Peyer's patch (tissue), 4 donors: Measurements from ENCODE around the gene FFAR1. TPM values are rescaled to one million over a fixed set of nuclear protein-coding genes. Genes with fewer than 3 reads are reported as not detected.

Experiments used
- DNase-seq, 3 donors: peaks; one replicate each; pipeline ENCODE4 v3.0.0-alpha.2; 2017 to 2019
- H3K27ac ChIP-seq, 4 donors: fragments of 200-600 bp; sonication (generic); one replicate each; pipeline ENCODE4 v1.5.1; 2016 to 2019
- H3K27me3 ChIP-seq, 2 donors: fragments of 200-600 bp; sonication (generic); one replicate each; pipeline ENCODE4 v1.5.1; 2019
- H3K36me3 ChIP-seq, 3 donors: fragments of 200-600 bp; sonication (generic); one replicate each; pipeline ENCODE4 v1.5.1; 2016 to 2019
- H3K4me1 ChIP-seq, 4 donors: fragments of 200-600 bp; sonication (generic); one replicate each; pipeline ENCODE4 v1.5.1; 2016 to 2019
- H3K4me3 ChIP-seq, 4 donors: fragments of 200-600 bp; sonication (generic); 1 replicate in 3 of 4; 2 replicates in 1 of 4; pipeline ENCODE4 v1.5.1; 2016 to 2019; ENCODE audit warnings: mild to moderate bottlenecking in 1 of 4
- H3K9me3 ChIP-seq, 4 donors: fragments of 200-600 bp; sonication (generic); one replicate each; pipeline ENCODE4 v1.5.1; 2016 to 2019; ENCODE audit warnings: mild to moderate bottlenecking in 1 of 4
- POLR2A ChIP-seq, 2 donors: fragments of 450-650 bp; IDR thresholded peaks; one replicate each; pipeline ENCODE4 v1.5.1; 2017; ENCODE audit warnings: antibody characterized with exemption in 2 of 2, mild to moderate bottlenecking in 2 of 2, moderate library complexity in 2 of 2
- total RNA-seq, 4 donors: library from RNA; depleted of rRNA; stranded (reverse); fragments of >200 nt; gene quantifications; one replicate each; pipeline ENCODE4 v1.1.0, GENCODE V29; 2016
- TF ChIP-seq, protein P1 (sequence below), 6 experiments: fragments of 450-650 bp in 4 of 6; fragments of 200-600 bp in 2 of 6; sonication (generic) in 1 of 6; IDR thresholded peaks; one replicate each; pipeline ENCODE4 v1.5.1; 2017 to 2019; ENCODE audit warnings: antibody characterized with exemption in 6 of 6, mild to moderate bottlenecking in 3 of 6, moderate library complexity in 1 of 6

FFAR1 gene
- total RNA-seq, 4 donors from 2014 or later = 0.66 to 1.6 TPM; not detected in 2

DNA sequence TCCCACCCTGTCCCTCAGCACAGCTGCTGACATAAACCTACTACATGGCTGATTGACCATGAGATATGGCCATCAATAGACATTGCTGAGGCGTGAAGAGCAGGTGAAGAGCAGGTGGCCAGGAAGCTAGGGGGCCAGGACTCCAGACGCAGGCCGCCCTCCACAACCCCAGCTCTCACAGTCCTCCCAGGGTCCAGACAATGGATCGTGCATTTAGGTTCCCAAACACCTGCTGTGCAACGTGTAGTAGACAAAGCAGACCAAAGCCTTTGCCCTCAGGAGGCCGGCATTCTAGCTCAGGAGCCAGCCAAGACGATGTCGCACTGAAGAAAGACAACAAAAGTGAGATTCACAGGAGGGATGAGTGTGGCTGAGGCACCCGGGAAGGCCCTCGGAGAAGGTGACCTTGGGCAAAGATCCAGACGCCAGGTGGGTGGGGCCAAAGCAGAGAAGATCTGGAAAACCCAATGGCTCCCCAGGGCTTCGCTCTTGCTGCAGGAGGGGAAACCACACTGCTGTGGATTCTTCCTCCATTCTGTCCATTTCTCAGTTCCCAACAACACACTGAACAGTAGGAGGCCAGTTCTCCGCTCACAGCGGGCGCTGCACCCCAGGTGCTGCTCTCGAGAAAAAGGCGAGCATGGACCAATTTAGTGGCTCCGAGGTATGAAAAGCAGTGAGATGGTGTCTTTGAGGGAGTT lies 1.4 kb downstream of the FFAR1 start:
- peak overlapping the region in 1 of 4 donors; percentile 77 for H3K27ac ChIP-seq
- DNase-seq = peak; percentile 30 to 50 (median 43)

DNA sequence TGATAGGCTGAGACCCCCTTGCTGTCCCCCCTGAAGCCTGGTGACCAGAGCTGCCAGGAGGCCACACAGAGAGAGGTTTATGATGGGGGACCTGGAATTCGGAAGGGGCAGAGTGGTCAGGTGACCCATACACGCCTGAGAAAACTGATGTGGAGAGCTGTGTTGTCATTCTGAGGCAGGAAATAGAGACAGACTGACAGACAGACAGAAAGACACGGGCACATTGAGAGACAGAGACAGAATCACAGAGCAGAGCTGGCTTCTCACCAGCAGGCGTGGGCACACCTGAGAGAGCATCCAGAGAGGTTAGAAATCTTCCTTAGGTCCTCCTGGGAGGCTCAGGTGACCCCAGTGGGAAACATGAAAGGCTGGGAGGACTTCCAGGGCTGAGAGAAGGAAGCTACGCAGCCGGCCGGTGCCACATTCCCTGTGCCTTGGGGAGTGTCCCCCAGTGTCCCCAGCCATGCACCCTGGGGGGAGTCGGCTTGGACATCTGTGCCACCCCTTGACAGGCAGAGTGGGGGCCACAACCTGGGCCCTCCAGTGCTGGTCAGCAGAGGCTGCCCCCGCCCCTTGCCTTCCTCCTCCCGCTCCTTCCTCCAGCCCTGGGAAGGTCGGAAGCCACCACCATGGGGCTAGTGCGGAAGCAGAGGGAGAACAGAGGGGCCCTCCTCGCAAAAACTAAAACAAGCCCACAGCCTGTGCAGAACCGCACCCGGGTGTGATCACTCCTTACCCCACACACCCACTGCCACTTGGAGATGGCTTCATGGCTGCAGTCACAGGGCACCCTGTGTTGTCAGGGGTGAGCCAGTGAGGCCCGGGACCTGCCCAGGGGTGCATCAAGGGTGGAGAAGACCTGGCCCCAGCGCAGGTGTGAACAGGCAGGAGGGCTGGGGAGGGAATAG lies 2.2 kb downstream of the FFAR1 start:
- Histone ChIP-seq H3K9me3 (no peaks in the 10 kb centered on the region), H3K27me3 (no peaks in the 10 kb centered on the region), H3K36me3 (no peaks in the 10 kb centered on the region), H3K4me3 (no peak overlapping the region), H3K4me1 (peaks cover 0 to 29% (median 9%) of the 10 kb centered on the region in 4 donors), H3K27ac (peak overlapping the region in 1 of 4 donors; percentile 77)
- peak; percentile 15 to 43 (median 34) for DNase-seq
- TF ChIP-seq POLR2A (IDR thresholded peaks at IDR 0.05) = no peak
- TF ChIP-seq, protein P1, sequence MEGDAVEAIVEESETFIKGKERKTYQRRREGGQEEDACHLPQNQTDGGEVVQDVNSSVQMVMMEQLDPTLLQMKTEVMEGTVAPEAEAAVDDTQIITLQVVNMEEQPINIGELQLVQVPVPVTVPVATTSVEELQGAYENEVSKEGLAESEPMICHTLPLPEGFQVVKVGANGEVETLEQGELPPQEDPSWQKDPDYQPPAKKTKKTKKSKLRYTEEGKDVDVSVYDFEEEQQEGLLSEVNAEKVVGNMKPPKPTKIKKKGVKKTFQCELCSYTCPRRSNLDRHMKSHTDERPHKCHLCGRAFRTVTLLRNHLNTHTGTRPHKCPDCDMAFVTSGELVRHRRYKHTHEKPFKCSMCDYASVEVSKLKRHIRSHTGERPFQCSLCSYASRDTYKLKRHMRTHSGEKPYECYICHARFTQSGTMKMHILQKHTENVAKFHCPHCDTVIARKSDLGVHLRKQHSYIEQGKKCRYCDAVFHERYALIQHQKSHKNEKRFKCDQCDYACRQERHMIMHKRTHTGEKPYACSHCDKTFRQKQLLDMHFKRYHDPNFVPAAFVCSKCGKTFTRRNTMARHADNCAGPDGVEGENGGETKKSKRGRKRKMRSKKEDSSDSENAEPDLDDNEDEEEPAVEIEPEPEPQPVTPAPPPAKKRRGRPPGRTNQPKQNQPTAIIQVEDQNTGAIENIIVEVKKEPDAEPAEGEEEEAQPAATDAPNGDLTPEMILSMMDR (IDR thresholded peaks at IDR 0.05) = no peak

More for the DNA sequence above, 1.4 kb downstream of the FFAR1 start:
- Histone ChIP-seq H3K4me1 (peaks cover 0 to 31% (median 9%) of the 10 kb centered on the region in 4 donors), H3K9me3 (no peaks in the 10 kb centered on the region), H3K36me3 (no peaks in the 10 kb centered on the region), H3K27me3 (no peaks in the 10 kb centered on the region), H3K4me3 (no peak overlapping the region)
- TF ChIP-seq, protein P1 (IDR thresholded peaks at IDR 0.05) = no peak
- no peak for TF ChIP-seq POLR2A (IDR thresholded peaks at IDR 0.05)

DNA sequence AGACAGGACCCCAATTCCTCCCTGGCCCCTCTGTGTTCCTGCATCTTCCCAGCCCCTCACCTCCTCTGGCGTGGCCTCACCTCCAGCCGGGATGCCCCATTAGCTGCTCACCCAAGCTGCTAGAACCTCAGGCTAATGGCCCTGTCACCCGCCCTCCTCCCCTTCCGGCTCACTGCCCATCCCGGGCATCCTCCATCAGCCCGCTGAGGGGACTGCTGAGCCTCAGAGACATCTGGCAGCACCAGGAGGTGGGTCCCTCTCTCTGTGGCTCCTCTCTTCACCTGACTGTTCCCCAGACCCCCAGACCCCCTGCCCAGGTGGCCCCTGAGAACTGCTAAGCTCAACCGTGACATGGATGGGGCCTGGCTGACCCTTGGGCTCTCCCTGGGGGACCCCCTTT lies 2.9 kb downstream of the FFAR1 start:
- peak in 2 of 3 donors; percentile 34 to 37 for DNase-seq
- H3K4me3 ChIP-seq = no peak overlapping the region
- no peak overlapping the region for H3K27ac ChIP-seq
- H3K27me3 ChIP-seq = no peaks in the 10 kb centered on the region
- peaks cover 0 to 27% (median 9%) of the 10 kb centered on the region in 4 donors for H3K4me1 ChIP-seq
- H3K9me3 ChIP-seq = no peaks in the 10 kb centered on the region
- H3K36me3 ChIP-seq = no peaks in the 10 kb centered on the region
- no peak for TF ChIP-seq POLR2A (IDR thresholded peaks at IDR 0.05)
- TF ChIP-seq, protein P1 (IDR thresholded peaks at IDR 0.05) = no peak

DNA sequence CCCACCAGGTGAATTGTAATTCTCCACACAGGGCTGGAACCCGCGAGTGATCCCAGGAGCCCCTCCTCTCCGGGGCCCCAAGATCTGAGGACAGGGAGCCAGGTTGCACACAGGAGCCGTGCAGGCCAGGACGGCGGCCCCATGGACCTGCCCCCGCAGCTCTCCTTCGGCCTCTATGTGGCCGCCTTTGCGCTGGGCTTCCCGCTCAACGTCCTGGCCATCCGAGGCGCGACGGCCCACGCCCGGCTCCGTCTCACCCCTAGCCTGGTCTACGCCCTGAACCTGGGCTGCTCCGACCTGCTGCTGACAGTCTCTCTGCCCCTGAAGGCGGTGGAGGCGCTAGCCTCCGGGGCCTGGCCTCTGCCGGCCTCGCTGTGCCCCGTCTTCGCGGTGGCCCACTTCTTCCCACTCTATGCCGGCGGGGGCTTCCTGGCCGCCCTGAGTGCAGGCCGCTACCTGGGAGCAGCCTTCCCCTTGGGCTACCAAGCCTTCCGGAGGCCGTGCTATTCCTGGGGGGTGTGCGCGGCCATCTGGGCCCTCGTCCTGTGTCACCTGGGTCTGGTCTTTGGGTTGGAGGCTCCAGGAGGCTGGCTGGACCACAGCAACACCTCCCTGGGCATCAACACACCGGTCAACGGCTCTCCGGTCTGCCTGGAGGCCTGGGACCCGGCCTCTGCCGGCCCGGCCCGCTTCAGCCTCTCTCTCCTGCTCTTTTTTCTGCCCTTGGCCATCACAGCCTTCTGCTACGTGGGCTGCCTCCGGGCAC lies 3.9 kb downstream of the FFAR1 start:
- Histone ChIP-seq H3K9me3 (no peaks in the 10 kb centered on the region), H3K27me3 (no peaks in the 10 kb centered on the region), H3K4me3 (no peak overlapping the region), H3K4me1 (peaks cover 0 to 18% (median 8%) of the 10 kb centered on the region in 4 donors), H3K36me3 (no peaks in the 10 kb centered on the region), H3K27ac (no peak overlapping the region)
- TF ChIP-seq, protein P1 (IDR thresholded peaks at IDR 0.05) = no peak
- TF ChIP-seq POLR2A (IDR thresholded peaks at IDR 0.05) = no peak
- DNase-seq = peak in 2 of 3 donors; percentile 23 to 43

DNA sequence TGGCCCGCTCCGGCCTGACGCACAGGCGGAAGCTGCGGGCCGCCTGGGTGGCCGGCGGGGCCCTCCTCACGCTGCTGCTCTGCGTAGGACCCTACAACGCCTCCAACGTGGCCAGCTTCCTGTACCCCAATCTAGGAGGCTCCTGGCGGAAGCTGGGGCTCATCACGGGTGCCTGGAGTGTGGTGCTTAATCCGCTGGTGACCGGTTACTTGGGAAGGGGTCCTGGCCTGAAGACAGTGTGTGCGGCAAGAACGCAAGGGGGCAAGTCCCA lies 4.4 kb downstream of the FFAR1 start:
- no peaks in the 10 kb centered on the region for H3K27me3 ChIP-seq
- no peak overlapping the region for H3K27ac ChIP-seq
- no peak for TF ChIP-seq POLR2A (IDR thresholded peaks at IDR 0.05)
- TF ChIP-seq, protein P1 (IDR thresholded peaks at IDR 0.05) = no peak
- no peaks in the 10 kb centered on the region for H3K36me3 ChIP-seq
- H3K4me1 ChIP-seq = peaks cover 0 to 14% (median 6%) of the 10 kb centered on the region in 4 donors
- H3K4me3 ChIP-seq = no peak overlapping the region
- no peaks in the 10 kb centered on the region for H3K9me3 ChIP-seq
- no peak for DNase-seq
